Keratinocyte (primary cell): ENCODE results near the gene ULK4. TPM values are rescaled to one million over a fixed set of nuclear protein-coding genes. Genes with fewer than 3 reads are reported as not detected.

Source experiments
- DNase-seq: peaks from one replicate; pipeline ENCODE4 v3.0.0-alpha.2; 2011; ENCODE audit warnings: low read depth, missing footprints, low spot score
- FAIRE-seq: peaks from 2 replicates; lab custom pipeline; 2011; peaks lifted over from hg19 to GRCh38; lab: Jason Lieb, UNC
- H2AFZ ChIP-seq: 2 replicates; pipeline ENCODE4 v1.6.0; 2012; ENCODE audit warnings: low read length, control low read depth, inconsistent platforms; ENCODE audit not compliant: control insufficient read depth
- H3K27ac ChIP-seq: 2 replicates; pipeline ENCODE4 v1.5.1; 2011; ENCODE audit warnings: low read length; ENCODE audit not compliant: control insufficient read depth, insufficient read depth
- H3K27me3 ChIP-seq: 3 replicates; pipeline ENCODE4 v1.6.0; 2011; ENCODE audit warnings: low read length; ENCODE audit not compliant: control insufficient read depth, insufficient read depth; ENCODE audit errors: extremely low read depth
- H3K36me3 ChIP-seq, 2 experiments: 2 replicates in 1 of 2; 3 replicates in 1 of 2; pipeline ENCODE4 v1.5.1; 2011; ENCODE audit warnings: low read length in 2 of 2, mild to moderate bottlenecking in 1 of 2; ENCODE audit not compliant: control insufficient read depth in 2 of 2, insufficient read depth in 2 of 2; ENCODE audit errors: extremely low read depth in 1 of 2
- H3K4me1 ChIP-seq: 3 replicates; pipeline ENCODE4 v1.5.1; 2011; ENCODE audit warnings: low read length; ENCODE audit not compliant: control insufficient read depth, insufficient read depth; ENCODE audit errors: extremely low read depth
- H3K4me2 ChIP-seq: 3 replicates; pipeline ENCODE4 v1.6.0; 2011; ENCODE audit warnings: low read depth, low read length; ENCODE audit not compliant: control insufficient read depth, insufficient read depth; ENCODE audit errors: extremely low read depth
- H3K4me3 ChIP-seq, 3 experiments: fragments of 200-600 bp in 1 of 3; sonication (generic) in 1 of 3; 2 replicates in 2 of 3; 3 replicates in 1 of 3; pipeline ENCODE4 v1.5.1; 2011 to 2016; ENCODE audit warnings: low read length in 3 of 3, mild to moderate bottlenecking in 3 of 3, control low read depth in 2 of 3, inconsistent platforms in 1 of 3, low read depth in 1 of 3, mixed read lengths in 1 of 3, mixed run types in 1 of 3, moderate library complexity in 1 of 3; ENCODE audit not compliant: control insufficient read depth in 2 of 3, insufficient read depth in 2 of 3; ENCODE audit errors: extremely low read depth in 1 of 3
- H3K79me2 ChIP-seq: 2 replicates; pipeline ENCODE4 v1.6.0; 2012; ENCODE audit warnings: low read length; ENCODE audit not compliant: control insufficient read depth, insufficient read depth
- H3K9ac ChIP-seq: 3 replicates; pipeline ENCODE4 v1.6.0; 2011; ENCODE audit warnings: low read length; ENCODE audit not compliant: control insufficient read depth, insufficient read depth; ENCODE audit errors: extremely low read depth
- H3K9me1 ChIP-seq: 3 replicates; pipeline ENCODE4 v1.6.0; 2011; ENCODE audit warnings: low read length; ENCODE audit not compliant: control insufficient read depth, insufficient read depth; ENCODE audit errors: extremely low read depth
- H3K9me3 ChIP-seq: 2 replicates; pipeline ENCODE4 v1.5.1; 2012; ENCODE audit warnings: low read depth, low read length; ENCODE audit not compliant: control insufficient read depth
- H4K20me1 ChIP-seq: 3 replicates; pipeline ENCODE4 v1.6.0; 2011; ENCODE audit warnings: low read length; ENCODE audit not compliant: control insufficient read depth, insufficient read depth; ENCODE audit errors: extremely low read depth
- CTCF ChIP-seq, 3 experiments: IDR thresholded peaks in 1 of 3; conservative IDR thresholded peaks in 1 of 3; optimal IDR thresholded peaks in 1 of 3; 2 replicates in 2 of 3; 3 replicates in 1 of 3; pipeline versions ENCODE3 to v1.5.1; 2011; ENCODE audit warnings: low read length in 3 of 3, mild to moderate bottlenecking in 3 of 3, moderate library complexity in 2 of 3, control low read depth in 1 of 3, inconsistent platforms in 1 of 3; ENCODE audit not compliant: insufficient read depth in 2 of 3; ENCODE audit errors: extremely low read depth in 1 of 3
- EZH2 ChIP-seq: IDR thresholded peaks from one replicate; pipeline ENCODE4 v1.6.1; 2012; ENCODE audit warnings: inconsistent platforms, mild to moderate bottlenecking, low read length, moderate library complexity
- dilution Hi-C: fragments of 300-500 bp; cut with MboI; formaldehyde crosslinking; loops from one replicate; pipeline ENCODE4 v1.7.0; 2020; ENCODE audit warnings: low sequenced_read_pairs; ENCODE audit not compliant: extremely low pct_ligation_motif_present
- polyA plus RNA-seq, 5 experiments: library from polyadenylated mRNA; depleted of rRNA in 3 of 5; stranded (reverse) in 3 of 5; stranded (forward) in 1 of 5; unstranded in 1 of 5; fragments of >200 nt; gene quantifications; 1 replicate in 1 of 5; 2 replicates in 3 of 5; 3 replicates in 1 of 5; pipeline versions ENCODE4 v1.2.1 to v1.2.3, GENCODE V29; 2011 to 2012; ENCODE audit warnings: missing spikeins in 2 of 5, low read depth in 1 of 5, low replicate concordance in 1 of 5

ULK4 gene
- polyA plus RNA-seq, 1 donor (not counting 4 experiments of a cell fraction or from before 2014, with no cell fraction given), result 6.1 TPM

GRCh38 chr3:41662288-41662687 is 299.6 kb downstream of the ULK4 start:
- no peak overlapping the region for H3K9ac ChIP-seq
- H3K9me3 ChIP-seq, result peaks cover 5% of the 10 kb centered on the region
- H3K79me2 ChIP-seq, result no peaks in the 10 kb centered on the region
- no peaks in the 10 kb centered on the region for H3K4me1 ChIP-seq
- no peak for TF ChIP-seq EZH2
- no peak for TF ChIP-seq CTCF (optimal IDR thresholded peaks at IDR 0.05 in 1 of 3, IDR thresholded peaks at IDR 0.05 in 1 of 3, conservative IDR thresholded peaks at IDR 0.05 in 1 of 3; ENCODE audit: extremely low read depth in 1 of 3, insufficient read depth in 2 of 3, low read length in 3 of 3)
- no peaks in the 10 kb centered on the region for H3K27me3 ChIP-seq
- FAIRE-seq (no peak), DNase-seq (no peak)
- H4K20me1 ChIP-seq, result no peaks in the 10 kb centered on the region
- no peak overlapping the region for H2AFZ ChIP-seq
- no peak overlapping the region for H3K4me3 ChIP-seq
- no peaks in the 10 kb centered on the region for H3K9me1 ChIP-seq
- no peak overlapping the region for H3K4me2 ChIP-seq
- H3K36me3 ChIP-seq, result no peaks in the 10 kb centered on the region
- dilution Hi-C loops, result no loop called here
- H3K27ac ChIP-seq, result no peak overlapping the region

GRCh38 chr3:41661796-41662195 is 300.1 kb downstream of the ULK4 start:
- Histone ChIP-seq H4K20me1 (no peaks in the 10 kb centered on the region), H3K4me3 (no peak overlapping the region), H2AFZ (no peak overlapping the region), H3K36me3 (no peaks in the 10 kb centered on the region), H3K27ac (no peak overlapping the region), H3K4me2 (no peak overlapping the region), H3K27me3 (no peaks in the 10 kb centered on the region), H3K4me1 (no peaks in the 10 kb centered on the region), H3K9me1 (no peaks in the 10 kb centered on the region), H3K9ac (no peak overlapping the region), H3K79me2 (no peaks in the 10 kb centered on the region), H3K9me3 (peaks cover 5% of the 10 kb centered on the region)
- FAIRE-seq (no peak), DNase-seq (no peak)
- TF ChIP-seq EZH2 (no peak), CTCF (optimal IDR thresholded peaks at IDR 0.05 in 1 of 3, IDR thresholded peaks at IDR 0.05 in 1 of 3, conservative IDR thresholded peaks at IDR 0.05 in 1 of 3; ENCODE audit: extremely low read depth in 1 of 3, insufficient read depth in 2 of 3, low read length in 3 of 3) (no peak)
- dilution Hi-C loops, result no loop called here
